SK-N-SH treated with all-trans-retinoic acid at 6 μM for 48 hours (cell line): ENCODE measurements around the gene NLRP13.

ENCODE experiments used
- ATAC-seq: fragments of 200-7000 bp; cut with Tn5 transposase; 3 replicates; pipeline ENCODE4 v1.9.1; 2020; ENCODE audit warnings: mild to moderate bottlenecking, moderate library complexity
- ARNTL ChIP-seq: fragments of 450-650 bp; formaldehyde crosslinking; IDR thresholded peaks from 2 replicates; pipeline ENCODE4 v1.5.0; 2020; ENCODE audit warnings: low read depth, mild to moderate bottlenecking, moderate library complexity, borderline replicate concordance
- BACH2 ChIP-seq: fragments of 250-450 bp; sonication (Bioruptor Pico); IDR thresholded peaks from 2 replicates; pipeline ENCODE4 v1.9.0; 2021; ENCODE audit warnings: mild to moderate bottlenecking, borderline replicate concordance
- CSDC2 ChIP-seq: fragments of 250-450 bp; sonication (Bioruptor Pico); IDR thresholded peaks from 2 replicates; pipeline ENCODE4 v1.5.0; 2020; ENCODE audit warnings: mild to moderate bottlenecking, moderate library complexity
- ESRRG ChIP-seq: fragments of 250-450 bp; sonication (Bioruptor Pico); IDR thresholded peaks from 2 replicates; pipeline ENCODE4 v1.6.1; 2021; ENCODE audit warnings: mild to moderate bottlenecking
- GLIS3 ChIP-seq: fragments of 250-450 bp; sonication (Bioruptor Pico); IDR thresholded peaks from 2 replicates; pipeline ENCODE4 v1.5.0; 2020; ENCODE audit warnings: mild to moderate bottlenecking, moderate library complexity
- ISL1 ChIP-seq: fragments of 250-450 bp; sonication (Bioruptor Pico); IDR thresholded peaks from 2 replicates; pipeline ENCODE4 v2.1.2; 2022; ENCODE audit warnings: mild to moderate bottlenecking, moderate library complexity
- OSR1 ChIP-seq: fragments of 250-450 bp; sonication (Bioruptor Pico); IDR thresholded peaks from 2 replicates; pipeline ENCODE4 v1.8.0; 2022; ENCODE audit warnings: moderate library complexity, mild to moderate bottlenecking, inconsistent platforms
- PPARA ChIP-seq: fragments of 250-450 bp; sonication (Bioruptor Pico); IDR thresholded peaks from 2 replicates; pipeline ENCODE4 v1.5.0; 2020; ENCODE audit warnings: mild to moderate bottlenecking, borderline replicate concordance
- RARB ChIP-seq: fragments of 250-450 bp; sonication (Bioruptor Pico); IDR thresholded peaks from 2 replicates; pipeline ENCODE4 v1.8.0; 2021; ENCODE audit warnings: mild to moderate bottlenecking, moderate library complexity
- SNAI2 ChIP-seq: fragments of 250-450 bp; sonication (Bioruptor Pico); IDR thresholded peaks from 2 replicates; pipeline ENCODE4 v1.5.0; 2020; ENCODE audit warnings: mild to moderate bottlenecking, moderate library complexity
- TCF4 ChIP-seq: fragments of 250-450 bp; sonication (Bioruptor Pico); IDR thresholded peaks from 2 replicates; pipeline ENCODE4 v1.8.0; 2021; ENCODE audit warnings: mild to moderate bottlenecking, moderate library complexity, borderline replicate concordance
- TOX ChIP-seq: fragments of 250-450 bp; sonication (Bioruptor Pico); IDR thresholded peaks from 2 replicates; pipeline ENCODE4 v1.8.0; 2021; ENCODE audit warnings: mild to moderate bottlenecking, moderate library complexity, borderline replicate concordance
- ZC3H10 ChIP-seq: fragments of 250-450 bp; sonication (Bioruptor Pico); IDR thresholded peaks from 2 replicates; pipeline ENCODE4 v1.5.1; 2021; ENCODE audit warnings: mild to moderate bottlenecking, moderate library complexity
- ZFP3 ChIP-seq: fragments of 250-450 bp; sonication (Bioruptor Pico); IDR thresholded peaks from 2 replicates; pipeline ENCODE4 v1.5.0; 2020; ENCODE audit warnings: mild to moderate bottlenecking, moderate library complexity
- ZFP30 ChIP-seq: fragments of 450-650 bp; formaldehyde crosslinking; IDR thresholded peaks from 2 replicates; pipeline ENCODE4 v1.5.0; 2022; ENCODE audit warnings: mild to moderate bottlenecking, moderate library complexity
- ZNF565 ChIP-seq: fragments of 450-650 bp; formaldehyde crosslinking; conservative IDR thresholded peaks from 2 replicates; pipeline ENCODE4 v1.5.0; 2020; ENCODE audit warnings: low read depth, mild to moderate bottlenecking, moderate library complexity
- ZNF70 ChIP-seq: fragments of 450-650 bp; formaldehyde crosslinking; IDR thresholded peaks from 2 replicates; pipeline ENCODE4 v1.5.0; 2020; ENCODE audit warnings: mild to moderate bottlenecking, moderate library complexity
- ZNF8 ChIP-seq: fragments of 450-650 bp; formaldehyde crosslinking; IDR thresholded peaks from 2 replicates; pipeline ENCODE4 v1.5.0; 2020; ENCODE audit warnings: mild to moderate bottlenecking, moderate library complexity
- TF ChIP-seq, protein P1 (sequence below): fragments of 250-450 bp; sonication (Bioruptor Pico); IDR thresholded peaks from 2 replicates; pipeline ENCODE4 v1.5.1; 2021; ENCODE audit warnings: mild to moderate bottlenecking, moderate library complexity
- TF ChIP-seq, protein P2 (sequence below): fragments of 250-450 bp; sonication (Bioruptor Pico); IDR thresholded peaks from 2 replicates; pipeline ENCODE4 v1.5.1; 2020; ENCODE audit warnings: low read depth, mild to moderate bottlenecking, moderate library complexity
- TF ChIP-seq, protein P3 (sequence below): fragments of 250-450 bp; sonication (Bioruptor Pico); IDR thresholded peaks from 2 replicates; pipeline ENCODE4 v1.8.0; 2020; ENCODE audit warnings: mild to moderate bottlenecking, moderate library complexity, borderline replicate concordance
- TF ChIP-seq, protein P4 (sequence below): fragments of 250-450 bp; sonication (Bioruptor Pico); IDR thresholded peaks from 2 replicates; pipeline ENCODE4 v1.5.0; 2020; ENCODE audit warnings: mild to moderate bottlenecking, moderate library complexity

NLRP13 gene

DNA sequence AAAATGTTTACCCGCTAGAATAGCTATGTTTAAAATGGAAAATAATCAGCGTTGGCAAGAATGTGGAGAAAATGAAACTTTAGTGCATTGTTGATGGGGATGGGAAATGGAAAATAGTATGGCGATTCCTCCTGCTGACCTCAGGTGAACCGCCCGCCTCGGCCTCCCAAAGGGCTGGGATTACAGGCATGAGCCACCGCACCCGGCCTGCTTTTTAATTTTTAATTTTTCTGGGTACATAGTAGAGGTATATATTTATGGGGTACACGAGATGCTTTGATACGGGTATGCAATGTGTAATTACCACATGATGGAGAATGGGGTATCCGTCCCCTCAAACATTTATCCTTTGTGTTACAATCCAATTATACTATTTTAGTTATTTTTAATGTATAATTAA, 8.2 kb upstream of the NLRP13 start:
- TF ChIP-seq, protein P1, sequence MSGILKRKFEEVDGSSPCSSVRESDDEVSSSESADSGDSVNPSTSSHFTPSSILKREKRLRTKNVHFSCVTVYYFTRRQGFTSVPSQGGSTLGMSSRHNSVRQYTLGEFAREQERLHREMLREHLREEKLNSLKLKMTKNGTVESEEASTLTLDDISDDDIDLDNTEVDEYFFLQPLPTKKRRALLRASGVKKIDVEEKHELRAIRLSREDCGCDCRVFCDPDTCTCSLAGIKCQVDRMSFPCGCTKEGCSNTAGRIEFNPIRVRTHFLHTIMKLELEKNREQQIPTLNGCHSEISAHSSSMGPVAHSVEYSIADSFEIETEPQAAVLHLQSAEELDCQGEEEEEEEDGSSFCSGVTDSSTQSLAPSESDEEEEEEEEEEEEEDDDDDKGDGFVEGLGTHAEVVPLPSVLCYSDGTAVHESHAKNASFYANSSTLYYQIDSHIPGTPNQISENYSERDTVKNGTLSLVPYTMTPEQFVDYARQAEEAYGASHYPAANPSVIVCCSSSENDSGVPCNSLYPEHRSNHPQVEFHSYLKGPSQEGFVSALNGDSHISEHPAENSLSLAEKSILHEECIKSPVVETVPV (CRISPR knock-in tag) = no peak
- TF ChIP-seq RARB (CRISPR knock-in tag) = no peak

DNA sequence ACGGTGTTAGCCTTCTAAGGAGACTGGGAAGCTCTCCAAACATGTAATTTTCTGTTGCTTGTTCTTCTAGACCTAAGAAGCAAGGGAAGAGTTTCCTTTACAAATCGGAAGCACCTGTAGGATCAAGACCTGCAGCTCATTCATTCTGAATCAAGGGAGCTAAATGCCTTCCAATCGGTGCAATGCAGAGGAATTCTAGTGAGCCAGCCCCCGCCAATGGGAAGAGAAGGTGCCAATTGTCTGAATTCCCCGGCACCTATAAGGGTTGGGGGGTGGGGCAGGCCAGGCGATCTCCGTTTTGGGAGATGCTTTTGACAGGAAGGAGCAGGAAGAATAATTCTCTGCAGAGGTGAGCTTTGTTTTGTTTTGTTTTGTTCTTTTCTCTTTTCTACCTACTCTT, 7.1 kb upstream of the NLRP13 start:
- TF ChIP-seq BACH2 (CRISPR knock-in tag) (no peak), TOX (CRISPR knock-in tag) (no peak), PPARA (no peak), ZFP3 (CRISPR knock-in tag) (no peak), ZNF70 (CRISPR knock-in tag) (no peak), ZFP30 (CRISPR knock-in tag) (no peak), ISL1 (CRISPR knock-in tag) (no peak), TCF4 (CRISPR knock-in tag) (no peak), RARB (CRISPR knock-in tag) (no peak), ESRRG (no peak), GLIS3 (CRISPR knock-in tag) (no peak), OSR1 (CRISPR knock-in tag) (no peak), SNAI2 (no peak), ZC3H10 (CRISPR knock-in tag) (no peak), ZNF565 (CRISPR knock-in tag) (no peak)
- TF ChIP-seq, protein P1 (CRISPR knock-in tag) = no peak
- TF ChIP-seq, protein P2, sequence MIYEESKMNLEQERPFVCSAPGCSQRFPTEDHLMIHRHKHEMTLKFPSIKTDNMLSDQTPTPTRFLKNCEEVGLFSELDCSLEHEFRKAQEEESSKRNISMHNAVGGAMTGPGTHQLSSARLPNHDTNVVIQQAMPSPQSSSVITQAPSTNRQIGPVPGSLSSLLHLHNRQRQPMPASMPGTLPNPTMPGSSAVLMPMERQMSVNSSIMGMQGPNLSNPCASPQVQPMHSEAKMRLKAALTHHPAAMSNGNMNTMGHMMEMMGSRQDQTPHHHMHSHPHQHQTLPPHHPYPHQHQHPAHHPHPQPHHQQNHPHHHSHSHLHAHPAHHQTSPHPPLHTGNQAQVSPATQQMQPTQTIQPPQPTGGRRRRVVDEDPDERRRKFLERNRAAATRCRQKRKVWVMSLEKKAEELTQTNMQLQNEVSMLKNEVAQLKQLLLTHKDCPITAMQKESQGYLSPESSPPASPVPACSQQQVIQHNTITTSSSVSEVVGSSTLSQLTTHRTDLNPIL = no peak
- TF ChIP-seq, protein P3, sequence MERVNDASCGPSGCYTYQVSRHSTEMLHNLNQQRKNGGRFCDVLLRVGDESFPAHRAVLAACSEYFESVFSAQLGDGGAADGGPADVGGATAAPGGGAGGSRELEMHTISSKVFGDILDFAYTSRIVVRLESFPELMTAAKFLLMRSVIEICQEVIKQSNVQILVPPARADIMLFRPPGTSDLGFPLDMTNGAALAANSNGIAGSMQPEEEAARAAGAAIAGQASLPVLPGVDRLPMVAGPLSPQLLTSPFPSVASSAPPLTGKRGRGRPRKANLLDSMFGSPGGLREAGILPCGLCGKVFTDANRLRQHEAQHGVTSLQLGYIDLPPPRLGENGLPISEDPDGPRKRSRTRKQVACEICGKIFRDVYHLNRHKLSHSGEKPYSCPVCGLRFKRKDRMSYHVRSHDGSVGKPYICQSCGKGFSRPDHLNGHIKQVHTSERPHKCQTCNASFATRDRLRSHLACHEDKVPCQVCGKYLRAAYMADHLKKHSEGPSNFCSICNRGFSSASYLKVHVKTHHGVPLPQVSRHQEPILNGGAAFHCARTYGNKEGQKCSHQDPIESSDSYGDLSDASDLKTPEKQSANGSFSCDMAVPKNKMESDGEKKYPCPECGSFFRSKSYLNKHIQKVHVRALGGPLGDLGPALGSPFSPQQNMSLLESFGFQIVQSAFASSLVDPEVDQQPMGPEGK = no peak
- no peak for ATAC-seq

More for the DNA sequence above, 8.2 kb upstream of the NLRP13 start:
- no peak for ATAC-seq

DNA sequence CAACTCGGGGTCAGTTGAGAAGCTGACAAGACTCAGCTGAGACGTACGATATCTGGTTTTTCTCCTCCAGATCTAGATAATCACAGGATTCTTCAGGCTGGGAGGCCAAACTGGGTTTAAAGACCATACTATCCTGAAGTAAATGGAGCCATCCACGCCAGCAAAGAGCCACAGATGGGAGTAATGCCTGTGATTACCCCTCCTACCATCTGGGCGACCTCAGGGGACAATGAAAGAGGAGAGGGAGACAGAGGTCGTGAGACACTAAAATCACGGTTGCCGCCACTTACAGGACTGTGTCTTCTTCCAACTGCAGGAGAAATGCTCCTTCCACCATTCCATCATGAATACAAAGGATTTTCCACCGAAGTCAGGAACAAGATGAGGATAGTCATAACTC, 3.1 kb upstream of the NLRP13 start:
- ATAC-seq = no peak
- TF ChIP-seq TCF4 (CRISPR knock-in tag) = no peak
- no peak for TF ChIP-seq CSDC2 (CRISPR knock-in tag)
- TF ChIP-seq ARNTL (CRISPR knock-in tag) = no peak
- TF ChIP-seq, protein P4, sequence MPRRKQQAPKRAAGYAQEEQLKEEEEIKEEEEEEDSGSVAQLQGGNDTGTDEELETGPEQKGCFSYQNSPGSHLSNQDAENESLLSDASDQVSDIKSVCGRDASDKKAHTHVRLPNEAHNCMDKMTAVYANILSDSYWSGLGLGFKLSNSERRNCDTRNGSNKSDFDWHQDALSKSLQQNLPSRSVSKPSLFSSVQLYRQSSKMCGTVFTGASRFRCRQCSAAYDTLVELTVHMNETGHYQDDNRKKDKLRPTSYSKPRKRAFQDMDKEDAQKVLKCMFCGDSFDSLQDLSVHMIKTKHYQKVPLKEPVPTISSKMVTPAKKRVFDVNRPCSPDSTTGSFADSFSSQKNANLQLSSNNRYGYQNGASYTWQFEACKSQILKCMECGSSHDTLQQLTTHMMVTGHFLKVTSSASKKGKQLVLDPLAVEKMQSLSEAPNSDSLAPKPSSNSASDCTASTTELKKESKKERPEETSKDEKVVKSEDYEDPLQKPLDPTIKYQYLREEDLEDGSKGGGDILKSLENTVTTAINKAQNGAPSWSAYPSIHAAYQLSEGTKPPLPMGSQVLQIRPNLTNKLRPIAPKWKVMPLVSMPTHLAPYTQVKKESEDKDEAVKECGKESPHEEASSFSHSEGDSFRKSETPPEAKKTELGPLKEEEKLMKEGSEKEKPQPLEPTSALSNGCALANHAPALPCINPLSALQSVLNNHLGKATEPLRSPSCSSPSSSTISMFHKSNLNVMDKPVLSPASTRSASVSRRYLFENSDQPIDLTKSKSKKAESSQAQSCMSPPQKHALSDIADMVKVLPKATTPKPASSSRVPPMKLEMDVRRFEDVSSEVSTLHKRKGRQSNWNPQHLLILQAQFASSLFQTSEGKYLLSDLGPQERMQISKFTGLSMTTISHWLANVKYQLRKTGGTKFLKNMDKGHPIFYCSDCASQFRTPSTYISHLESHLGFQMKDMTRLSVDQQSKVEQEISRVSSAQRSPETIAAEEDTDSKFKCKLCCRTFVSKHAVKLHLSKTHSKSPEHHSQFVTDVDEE = no peak
- TF ChIP-seq BACH2 (CRISPR knock-in tag) = no peak
- TF ChIP-seq ZFP3 (CRISPR knock-in tag) = no peak
- TF ChIP-seq PPARA = no peak
- TF ChIP-seq, protein P1 (CRISPR knock-in tag) = no peak
- TF ChIP-seq ZNF565 (CRISPR knock-in tag) = no peak
- TF ChIP-seq GLIS3 (CRISPR knock-in tag) = no peak
- no peak for TF ChIP-seq TOX (CRISPR knock-in tag)
- no peak for TF ChIP-seq RARB (CRISPR knock-in tag)
- TF ChIP-seq, protein P2 = no peak
- TF ChIP-seq SNAI2 = no peak
- TF ChIP-seq ZNF8 (CRISPR knock-in tag) = no peak
- TF ChIP-seq, protein P3 = no peak
- TF ChIP-seq ISL1 (CRISPR knock-in tag) = no peak
- no peak for TF ChIP-seq ZC3H10 (CRISPR knock-in tag)
- no peak for TF ChIP-seq ZFP30 (CRISPR knock-in tag)
